HepG2 (cell line): ENCODE data around the gene NRN1L. TPM values are rescaled to one million over a fixed set of nuclear protein-coding genes. Genes with fewer than 3 reads are reported as not detected.
A peak's percentile ranks its signal among the peaks of the same experiment; 100 is the strongest.

Experiments used
- ATF5 ChIP-seq: sonication (generic); formaldehyde crosslinking; IDR thresholded peaks from 2 replicates; pipeline ENCODE4 v1.4.0; 2020; ENCODE audit warnings: mild to moderate bottlenecking, low read depth, missing genetic modification reagents
- BORCS8-MEF2B ChIP-seq: sonication (generic); formaldehyde crosslinking; IDR thresholded peaks from 2 replicates; pipeline ENCODE4 v1.8.0; 2022; ENCODE audit warnings: mild to moderate bottlenecking, missing genetic modification reagents
- FOXK2 ChIP-seq: fragments of 450-650 bp; IDR thresholded peaks from 2 replicates; pipeline ENCODE4 v1.6.1; 2016
- IKZF5 ChIP-seq: IDR thresholded peaks from 2 replicates; pipeline ENCODE4 v1.6.1; 2018; ENCODE audit warnings: missing genetic modification reagents, mild to moderate bottlenecking, missing compliant biosample characterization
- NR2F6 ChIP-seq, 2 experiments: IDR thresholded peaks; 2 replicates each; pipeline ENCODE4 v1.6.1; 2016; ENCODE audit warnings: antibody characterized with exemption in 1 of 2, mild to moderate bottlenecking in 1 of 2
- PHF20 ChIP-seq: sonication (generic); formaldehyde crosslinking; IDR thresholded peaks from 2 replicates; pipeline ENCODE4 v1.5.0; 2020; ENCODE audit warnings: mild to moderate bottlenecking, missing genetic modification reagents
- REPIN1 ChIP-seq: sonication (generic); formaldehyde crosslinking; IDR thresholded peaks from 2 replicates; pipeline ENCODE4 v1.8.0; 2022; ENCODE audit warnings: missing genetic modification reagents, low read depth, mild to moderate bottlenecking, borderline replicate concordance
- SAP130 ChIP-seq: IDR thresholded peaks from 2 replicates; pipeline ENCODE4 v1.6.1; 2016; ENCODE audit warnings: low read depth
- SMC3 ChIP-seq: IDR thresholded peaks from 2 replicates; pipeline ENCODE4 v1.6.1; 2011; ENCODE audit warnings: low read length, improper control_type of control experiment
- XRCC5 ChIP-seq: fragments of 200-400 bp; formaldehyde crosslinking; optimal IDR thresholded peaks from 2 replicates; pipeline ENCODE3; 2017; ENCODE audit warnings: mild to moderate bottlenecking, low read length
- ZNF576 ChIP-seq: sonication (generic); formaldehyde crosslinking; IDR thresholded peaks from 2 replicates; pipeline ENCODE4 v1.4.0; 2020; ENCODE audit warnings: mild to moderate bottlenecking, missing genetic modification reagents
- ZNF720 ChIP-seq: sonication (generic); formaldehyde crosslinking; IDR thresholded peaks from 2 replicates; pipeline ENCODE4 v1.4.0; 2020; ENCODE audit warnings: missing genetic modification reagents
- ZSCAN29 ChIP-seq: sonication (generic); formaldehyde crosslinking; conservative IDR thresholded peaks from 2 replicates; pipeline ENCODE4 v1.4.0; 2020; ENCODE audit warnings: mild to moderate bottlenecking, missing genetic modification reagents
- polyA plus RNA-seq, 8 experiments: library from polyadenylated mRNA; depleted of rRNA in 3 of 8; stranded (reverse) in 7 of 8; unstranded in 1 of 8; fragments of >200 nt; fragmentation: Illumina TruSeq in 4 of 8; extraction: Trizol in 4 of 8; gene quantifications; 2 replicates each; pipeline versions ENCODE4 v1.2.1 to v1.2.3, GENCODE V29; 2011 to 2016; ENCODE audit warnings: low read depth in 4 of 8, missing spikeins in 1 of 8, mixed read lengths in 1 of 8; ENCODE audit not compliant: insufficient read depth in 1 of 8
- total RNA-seq, 5 experiments: library from RNA; depleted of rRNA; stranded (reverse); fragments of >200 nt; fragmentation: Illumina TruSeq; extraction: Trizol; gene quantifications; 2 replicates each; pipeline ENCODE4 v1.2.3, GENCODE V29; 2016; ENCODE audit warnings: low read depth in 1 of 5
- TF ChIP-seq, protein P1 (sequence below): sonication (generic); formaldehyde crosslinking; IDR thresholded peaks from 2 replicates; pipeline ENCODE4 v1.4.0; 2020; ENCODE audit warnings: missing genetic modification reagents
- TF ChIP-seq, protein P2 (sequence below), 2 experiments: sonication (generic) in 1 of 2; formaldehyde crosslinking in 1 of 2; IDR thresholded peaks; 2 replicates each; pipeline versions ENCODE4 v1.5.1 to v1.6.1; 2011 to 2020; ENCODE audit warnings: borderline replicate concordance in 1 of 2, low read depth in 1 of 2, low read length in 1 of 2, mild to moderate bottlenecking in 1 of 2, missing genetic modification reagents in 1 of 2, moderate library complexity in 1 of 2
- TF ChIP-seq, protein P3 (sequence below): sonication (generic); formaldehyde crosslinking; IDR thresholded peaks from 2 replicates; pipeline ENCODE4 v1.5.1; 2020; ENCODE audit warnings: missing genetic modification reagents, mild to moderate bottlenecking, borderline replicate concordance
- TF ChIP-seq, protein P4 (sequence below): fragments of 450-650 bp; IDR thresholded peaks from 2 replicates; pipeline ENCODE4 v1.6.1; 2016

The NRN1L gene
- total and polyA plus RNA-seq, 2 of the 13 experiments (the other 11 are each of a cell fraction or from before 2014, with no cell fraction given), result 0.53 to 1.2 TPM

DNA sequence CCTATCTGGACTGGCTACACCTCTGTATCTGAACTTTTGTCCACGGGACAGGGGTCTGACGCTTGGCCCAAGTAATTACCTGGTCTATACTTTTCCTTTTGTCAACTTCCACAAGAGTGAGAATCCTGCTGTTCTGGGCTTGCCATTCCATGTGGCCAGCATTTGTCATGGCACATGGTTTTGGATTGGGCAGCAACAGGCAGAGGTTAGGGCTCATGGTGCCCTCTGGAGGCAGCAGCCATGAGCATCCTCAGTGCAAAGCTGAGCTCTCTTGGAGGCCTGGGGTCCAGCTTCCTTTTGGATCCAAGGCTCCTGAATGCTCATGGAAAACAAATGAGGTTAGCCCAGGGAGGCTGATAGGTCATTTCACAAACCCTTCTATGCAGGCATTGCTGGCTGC is 19.4 kb upstream of the NRN1L start (continued):
- TF ChIP-seq SMC3 (peak; percentile 93), PHF20 (CRISPR knock-in tag) (peak; percentile 25; the same call in 1 of the 2 replicates), REPIN1 (CRISPR knock-in tag) (peak; percentile 59; the same call in 1 of the 2 replicates), BORCS8-MEF2B (CRISPR knock-in tag) (peak; percentile 63), NR2F6 (IDR thresholded peaks at IDR 0.05) (no peak), NR2F6 (CRISPR knock-in tag; IDR thresholded peaks at IDR 0.05) (peak; percentile 31; the same call in 1 of the 2 replicates), SAP130 (peak; percentile 79), FOXK2 (0 out of 2 replicates have a peak, but pooled peaks have one; percentile 17), XRCC5 (peak; percentile 77), ZNF576 (no peak), ZSCAN29 (CRISPR knock-in tag) (no peak), ZNF720 (CRISPR knock-in tag) (no peak), IKZF5 (CRISPR knock-in tag) (peak; percentile 25; the same call in 1 of the 2 replicates), ATF5 (no peak)
- TF ChIP-seq, protein P1, sequence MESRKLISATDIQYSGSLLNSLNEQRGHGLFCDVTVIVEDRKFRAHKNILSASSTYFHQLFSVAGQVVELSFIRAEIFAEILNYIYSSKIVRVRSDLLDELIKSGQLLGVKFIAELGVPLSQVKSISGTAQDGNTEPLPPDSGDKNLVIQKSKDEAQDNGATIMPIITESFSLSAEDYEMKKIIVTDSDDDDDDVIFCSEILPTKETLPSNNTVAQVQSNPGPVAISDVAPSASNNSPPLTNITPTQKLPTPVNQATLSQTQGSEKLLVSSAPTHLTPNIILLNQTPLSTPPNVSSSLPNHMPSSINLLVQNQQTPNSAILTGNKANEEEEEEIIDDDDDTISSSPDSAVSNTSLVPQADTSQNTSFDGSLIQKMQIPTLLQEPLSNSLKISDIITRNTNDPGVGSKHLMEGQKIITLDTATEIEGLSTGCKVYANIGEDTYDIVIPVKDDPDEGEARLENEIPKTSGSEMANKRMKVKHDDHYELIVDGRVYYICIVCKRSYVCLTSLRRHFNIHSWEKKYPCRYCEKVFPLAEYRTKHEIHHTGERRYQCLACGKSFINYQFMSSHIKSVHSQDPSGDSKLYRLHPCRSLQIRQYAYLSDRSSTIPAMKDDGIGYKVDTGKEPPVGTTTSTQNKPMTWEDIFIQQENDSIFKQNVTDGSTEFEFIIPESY (CRISPR knock-in tag), result 0 out of 2 replicates have a peak, but pooled peaks have one; percentile 7
- TF ChIP-seq, protein P2, sequence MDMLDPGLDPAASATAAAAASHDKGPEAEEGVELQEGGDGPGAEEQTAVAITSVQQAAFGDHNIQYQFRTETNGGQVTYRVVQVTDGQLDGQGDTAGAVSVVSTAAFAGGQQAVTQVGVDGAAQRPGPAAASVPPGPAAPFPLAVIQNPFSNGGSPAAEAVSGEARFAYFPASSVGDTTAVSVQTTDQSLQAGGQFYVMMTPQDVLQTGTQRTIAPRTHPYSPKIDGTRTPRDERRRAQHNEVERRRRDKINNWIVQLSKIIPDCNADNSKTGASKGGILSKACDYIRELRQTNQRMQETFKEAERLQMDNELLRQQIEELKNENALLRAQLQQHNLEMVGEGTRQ (IDR thresholded peaks at IDR 0.05; ENCODE audit: low read depth, low read length), result no peak
- TF ChIP-seq, protein P2 (CRISPR knock-in tag; IDR thresholded peaks at IDR 0.05; ENCODE audit: borderline replicate concordance), result no peak
- TF ChIP-seq, protein P3, sequence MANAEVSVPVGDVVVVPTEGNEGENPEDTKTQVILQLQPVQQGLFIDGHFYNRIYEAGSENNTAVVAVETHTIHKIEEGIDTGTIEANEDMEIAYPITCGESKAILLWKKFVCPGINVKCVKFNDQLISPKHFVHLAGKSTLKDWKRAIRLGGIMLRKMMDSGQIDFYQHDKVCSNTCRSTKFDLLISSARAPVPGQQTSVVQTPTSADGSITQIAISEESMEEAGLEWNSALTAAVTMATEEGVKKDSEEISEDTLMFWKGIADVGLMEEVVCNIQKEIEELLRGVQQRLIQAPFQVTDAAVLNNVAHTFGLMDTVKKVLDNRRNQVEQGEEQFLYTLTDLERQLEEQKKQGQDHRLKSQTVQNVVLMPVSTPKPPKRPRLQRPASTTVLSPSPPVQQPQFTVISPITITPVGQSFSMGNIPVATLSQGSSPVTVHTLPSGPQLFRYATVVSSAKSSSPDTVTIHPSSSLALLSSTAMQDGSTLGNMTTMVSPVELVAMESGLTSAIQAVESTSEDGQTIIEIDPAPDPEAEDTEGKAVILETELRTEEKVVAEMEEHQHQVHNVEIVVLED (CRISPR knock-in tag), result peak; percentile 23; the same call in 1 of the 2 replicates
- TF ChIP-seq, protein P4, sequence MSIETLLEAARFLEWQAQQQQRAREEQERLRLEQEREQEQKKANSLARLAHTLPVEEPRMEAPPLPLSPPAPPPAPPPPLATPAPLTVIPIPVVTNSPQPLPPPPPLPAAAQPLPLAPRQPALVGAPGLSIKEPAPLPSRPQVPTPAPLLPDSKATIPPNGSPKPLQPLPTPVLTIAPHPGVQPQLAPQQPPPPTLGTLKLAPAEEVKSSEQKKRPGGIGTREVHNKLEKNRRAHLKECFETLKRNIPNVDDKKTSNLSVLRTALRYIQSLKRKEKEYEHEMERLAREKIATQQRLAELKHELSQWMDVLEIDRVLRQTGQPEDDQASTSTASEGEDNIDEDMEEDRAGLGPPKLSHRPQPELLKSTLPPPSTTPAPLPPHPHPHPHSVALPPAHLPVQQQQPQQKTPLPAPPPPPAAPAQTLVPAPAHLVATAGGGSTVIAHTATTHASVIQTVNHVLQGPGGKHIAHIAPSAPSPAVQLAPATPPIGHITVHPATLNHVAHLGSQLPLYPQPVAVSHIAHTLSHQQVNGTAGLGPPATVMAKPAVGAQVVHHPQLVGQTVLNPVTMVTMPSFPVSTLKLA, result peak; percentile 74
